ENCODE measurements around the gene OSBPL5.

- no peak for TF ChIP-seq PKNOX1 (IDR thresholded peaks at IDR 0.05)
- no peak for TF ChIP-seq L3MBTL2 (conservative IDR thresholded peaks at IDR 0.05)
- TF ChIP-seq CTBP1 (IDR thresholded peaks at IDR 0.05; ENCODE audit: borderline replicate concordance): no peak
- TF ChIP-seq TARDBP (IDR thresholded peaks at IDR 0.05): no peak
- no peak for TF ChIP-seq FOXM1 (IDR thresholded peaks at IDR 0.05; ENCODE audit: borderline replicate concordance)
- TF ChIP-seq HDGF (IDR thresholded peaks at IDR 0.05; ENCODE audit: borderline replicate concordance): no peak
- no peak for TF ChIP-seq SUZ12 (IDR thresholded peaks at IDR 0.05)
- no peak for TF ChIP-seq ARNT (IDR thresholded peaks at IDR 0.05)
- no peak for TF ChIP-seq ELF4 (IDR thresholded peaks at IDR 0.05)
Observed at GRCh38 chr11:3056296-3057068, 108.6 kb downstream of the OSBPL5 start.
